ENCODE measurements around the gene PSMD2.

PSMD2 gene

DNA sequence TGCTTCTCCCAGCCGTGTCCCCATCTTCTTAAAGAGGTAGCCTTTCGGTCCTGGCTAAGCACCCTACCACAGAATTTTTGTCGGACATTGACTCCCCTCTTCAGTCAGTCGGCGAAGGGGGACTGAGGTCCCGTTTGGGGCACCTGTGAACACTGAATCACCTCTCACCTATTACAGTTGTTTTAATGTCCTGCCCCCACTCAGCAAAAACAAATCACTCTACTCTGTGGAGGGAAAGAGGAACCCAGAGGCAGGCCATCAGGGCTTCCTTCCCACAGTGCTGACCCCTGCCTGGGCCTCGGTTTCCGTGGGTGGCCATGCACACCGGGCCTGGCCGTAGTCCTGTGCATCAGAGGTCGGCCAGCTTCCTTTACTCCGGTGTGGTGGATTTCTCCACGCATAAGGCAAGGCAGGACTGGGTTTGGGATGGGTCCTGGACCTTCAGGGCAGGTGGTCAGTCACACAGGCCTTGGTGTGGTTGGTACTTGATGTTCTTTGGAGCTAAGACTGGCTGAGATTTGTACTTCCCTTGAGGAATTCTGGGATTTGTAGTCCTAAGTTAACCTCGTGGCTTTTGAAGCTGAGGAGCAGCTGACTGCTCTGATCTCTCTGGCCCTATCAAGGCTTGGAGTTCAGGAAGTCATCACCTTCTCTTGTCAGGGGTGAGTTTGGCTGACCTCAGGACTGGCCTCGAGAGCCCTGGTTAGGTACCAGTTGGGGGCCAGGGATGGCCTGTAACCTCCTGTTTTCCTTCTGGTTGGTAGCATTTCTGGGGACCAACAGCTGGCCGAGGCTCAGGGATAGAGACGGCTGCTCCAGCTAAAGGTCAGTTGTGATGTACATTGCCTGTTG, 37.7 kb downstream of the PSMD2 start:
- Histone ChIP-seq H3K4me3 (ENCODE audit: low read length) (peak overlapping the region; percentile 72), H3K9me2 (replicated peaks; ENCODE audit: control insufficient read depth, low read length) (no peaks in the 10 kb centered on the region), H3K27ac (ENCODE audit: low read depth, low read length) (no peak overlapping the region), H3K4me2 (ENCODE audit: low read length) (peak overlapping the region; percentile 79), H4K20me1 (ENCODE audit: control insufficient read depth, insufficient read depth, low read depth, low read length) (peaks cover 14% of the 10 kb centered on the region), H3K9me3 (ENCODE audit: control insufficient read depth, insufficient read depth, low read length) (no peaks in the 10 kb centered on the region), H3K79me2 (ENCODE audit: control insufficient read depth, low read length) (no peaks in the 10 kb centered on the region), H3K4me1 (ENCODE audit: control insufficient read depth, low read length) (peaks cover 22% of the 10 kb centered on the region), H3F3A (ENCODE audit: control insufficient read depth, insufficient read depth) (peaks cover 42% of the 10 kb centered on the region), H3K36me3 (ENCODE audit: control insufficient read depth, low read length) (peaks cover 39% of the 10 kb centered on the region), H3K27me3 (ENCODE audit: control insufficient read depth, low read length) (peaks cover 3% of the 10 kb centered on the region; the same call in 1 of the 2 replicates)
- TF ChIP-seq EZH2phosphoT487 (IDR thresholded peaks at IDR 0.05; ENCODE audit: borderline replicate concordance, low read length) = no peak

DNA sequence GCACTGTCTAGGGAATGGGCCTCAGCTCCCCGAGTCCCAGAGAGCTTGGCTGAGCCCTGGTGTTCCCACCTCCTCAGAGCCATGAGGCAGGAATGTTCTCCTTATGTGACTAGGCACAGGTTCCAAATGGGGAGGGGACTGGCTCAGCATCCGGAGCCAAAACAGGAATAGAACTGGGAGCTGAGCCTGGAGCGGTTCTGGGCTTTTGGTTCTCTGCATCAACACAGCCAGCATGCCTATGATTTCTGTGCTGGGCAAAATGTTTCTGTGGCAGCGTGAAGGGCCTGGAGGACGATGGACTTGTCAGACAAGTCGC, 38.3 kb downstream of the PSMD2 start, which contains the start of gene FAM131A:
Gene FAM131A, plus strand, starts transcription at position 202 of the 316 bp plus-strand sequence. Its CDS starts 31 bp downstream, at position 233.
- H3K79me2 ChIP-seq (ENCODE audit: control insufficient read depth, low read length) = no peaks in the 10 kb centered on the region
- no peaks in the 10 kb centered on the region for H3K9me2 ChIP-seq (replicated peaks; ENCODE audit: control insufficient read depth, low read length)
- peak within 1 kb of the TSS; percentile 72 for H3K4me3 ChIP-seq (ENCODE audit: low read length)
- H4K20me1 ChIP-seq (ENCODE audit: control insufficient read depth, insufficient read depth, low read depth, low read length) = peaks cover 13% of the 10 kb centered on the region
- peaks cover 36% of the 10 kb centered on the region for H3F3A ChIP-seq (ENCODE audit: control insufficient read depth, insufficient read depth)
- H3K27ac ChIP-seq (ENCODE audit: low read depth, low read length) = no peak within 1 kb of the TSS
- peaks cover 22% of the 10 kb centered on the region for H3K4me1 ChIP-seq (ENCODE audit: control insufficient read depth, low read length)
- TF ChIP-seq EZH2phosphoT487 (IDR thresholded peaks at IDR 0.05; ENCODE audit: borderline replicate concordance, low read length) = no peak
- TF ChIP-seq, protein P1, sequence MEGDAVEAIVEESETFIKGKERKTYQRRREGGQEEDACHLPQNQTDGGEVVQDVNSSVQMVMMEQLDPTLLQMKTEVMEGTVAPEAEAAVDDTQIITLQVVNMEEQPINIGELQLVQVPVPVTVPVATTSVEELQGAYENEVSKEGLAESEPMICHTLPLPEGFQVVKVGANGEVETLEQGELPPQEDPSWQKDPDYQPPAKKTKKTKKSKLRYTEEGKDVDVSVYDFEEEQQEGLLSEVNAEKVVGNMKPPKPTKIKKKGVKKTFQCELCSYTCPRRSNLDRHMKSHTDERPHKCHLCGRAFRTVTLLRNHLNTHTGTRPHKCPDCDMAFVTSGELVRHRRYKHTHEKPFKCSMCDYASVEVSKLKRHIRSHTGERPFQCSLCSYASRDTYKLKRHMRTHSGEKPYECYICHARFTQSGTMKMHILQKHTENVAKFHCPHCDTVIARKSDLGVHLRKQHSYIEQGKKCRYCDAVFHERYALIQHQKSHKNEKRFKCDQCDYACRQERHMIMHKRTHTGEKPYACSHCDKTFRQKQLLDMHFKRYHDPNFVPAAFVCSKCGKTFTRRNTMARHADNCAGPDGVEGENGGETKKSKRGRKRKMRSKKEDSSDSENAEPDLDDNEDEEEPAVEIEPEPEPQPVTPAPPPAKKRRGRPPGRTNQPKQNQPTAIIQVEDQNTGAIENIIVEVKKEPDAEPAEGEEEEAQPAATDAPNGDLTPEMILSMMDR (IDR thresholded peaks at IDR 0.05; ENCODE audit: low read depth, low read length, poor library complexity, severe bottlenecking) = no peak
- H3K4me2 ChIP-seq (ENCODE audit: low read length) = peak within 1 kb of the TSS; percentile 79
- peaks cover 33% of the 10 kb centered on the region for H3K36me3 ChIP-seq (ENCODE audit: control insufficient read depth, low read length)
- no peaks in the 10 kb centered on the region for H3K9me3 ChIP-seq (ENCODE audit: control insufficient read depth, insufficient read depth, low read length)
- peaks cover 3% of the 10 kb centered on the region; the same call in 1 of the 2 replicates for H3K27me3 ChIP-seq (ENCODE audit: control insufficient read depth, low read length)

DNA sequence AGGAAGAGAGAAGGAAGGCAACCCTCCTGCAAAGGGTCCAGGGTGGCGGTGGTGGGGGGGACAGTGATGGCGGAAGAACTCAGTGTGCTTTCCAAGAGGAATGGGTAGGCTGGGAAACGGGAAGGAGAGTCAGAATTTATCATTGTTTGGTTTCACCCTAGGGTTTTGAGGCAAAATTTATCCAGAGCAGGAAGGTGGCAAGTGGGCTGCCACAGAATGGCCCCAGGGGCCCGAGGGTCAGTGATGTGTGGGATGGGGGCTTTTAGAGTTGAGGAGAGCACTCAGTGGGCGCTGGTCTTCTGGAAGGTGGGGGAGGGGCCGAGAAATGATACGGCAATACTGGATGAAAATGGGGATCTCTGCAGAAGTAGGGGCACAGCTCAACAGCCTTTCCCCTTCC, 38.9 kb downstream of the PSMD2 start:
- H4K20me1 ChIP-seq (ENCODE audit: control insufficient read depth, insufficient read depth, low read depth, low read length) = peaks cover 11% of the 10 kb centered on the region
- H3F3A ChIP-seq (ENCODE audit: control insufficient read depth, insufficient read depth) = peaks cover 30% of the 10 kb centered on the region
- peak overlapping the region; percentile 33; the same call in 1 of the 2 replicates for H3K4me2 ChIP-seq (ENCODE audit: low read length)
- TF ChIP-seq, protein P1 (IDR thresholded peaks at IDR 0.05; ENCODE audit: low read depth, low read length, poor library complexity, severe bottlenecking) = no peak
- TF ChIP-seq EZH2phosphoT487 (IDR thresholded peaks at IDR 0.05; ENCODE audit: borderline replicate concordance, low read length) = no peak
- H3K36me3 ChIP-seq (ENCODE audit: control insufficient read depth, low read length) = peaks cover 27% of the 10 kb centered on the region
- no peak overlapping the region for H3K4me3 ChIP-seq (ENCODE audit: low read length)
- no peaks in the 10 kb centered on the region for H3K9me2 ChIP-seq (replicated peaks; ENCODE audit: control insufficient read depth, low read length)
- peaks cover 22% of the 10 kb centered on the region for H3K4me1 ChIP-seq (ENCODE audit: control insufficient read depth, low read length)
- no peaks in the 10 kb centered on the region for H3K79me2 ChIP-seq (ENCODE audit: control insufficient read depth, low read length)
- H3K9me3 ChIP-seq (ENCODE audit: control insufficient read depth, insufficient read depth, low read length) = no peaks in the 10 kb centered on the region
- peaks cover 3% of the 10 kb centered on the region; the same call in 1 of the 2 replicates for H3K27me3 ChIP-seq (ENCODE audit: control insufficient read depth, low read length)
- H3K27ac ChIP-seq (ENCODE audit: low read depth, low read length) = no peak overlapping the region

DNA sequence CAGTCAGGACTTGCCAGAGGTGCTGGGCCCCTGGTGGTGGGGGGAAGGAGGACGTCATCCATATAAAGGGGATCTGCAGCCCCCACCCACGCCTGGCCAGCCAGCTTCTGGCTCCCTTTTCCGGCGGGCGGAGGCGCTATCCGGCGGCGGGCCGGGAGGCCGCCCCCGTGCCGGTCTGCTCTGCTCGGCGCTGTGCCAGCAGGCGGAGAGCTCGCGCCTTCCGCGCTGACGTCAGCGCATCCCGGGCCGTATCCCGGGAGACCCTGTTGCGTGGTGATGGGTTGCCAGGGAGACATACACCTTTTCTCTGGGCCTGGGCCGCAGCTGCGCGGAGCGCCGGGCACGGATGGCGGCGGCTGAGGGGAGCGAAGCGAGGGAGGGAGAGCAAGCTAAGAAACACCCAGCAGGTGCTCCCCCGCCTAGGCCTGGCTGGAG, 39.5 kb downstream of the PSMD2 start:
- peaks cover 11% of the 10 kb centered on the region for H4K20me1 ChIP-seq (ENCODE audit: control insufficient read depth, insufficient read depth, low read depth, low read length)
- peaks cover 24% of the 10 kb centered on the region for H3F3A ChIP-seq (ENCODE audit: control insufficient read depth, insufficient read depth)
- H3K4me3 ChIP-seq (ENCODE audit: low read length) = peak overlapping the region; percentile 11; the same call in 1 of the 2 replicates
- H3K9me2 ChIP-seq (replicated peaks; ENCODE audit: control insufficient read depth, low read length) = no peaks in the 10 kb centered on the region
- peaks cover 22% of the 10 kb centered on the region for H3K4me1 ChIP-seq (ENCODE audit: control insufficient read depth, low read length)
- peaks cover 21% of the 10 kb centered on the region for H3K36me3 ChIP-seq (ENCODE audit: control insufficient read depth, low read length)
- peaks cover 3% of the 10 kb centered on the region; the same call in 1 of the 2 replicates for H3K27me3 ChIP-seq (ENCODE audit: control insufficient read depth, low read length)
- TF ChIP-seq, protein P1 (IDR thresholded peaks at IDR 0.05; ENCODE audit: low read depth, low read length, poor library complexity, severe bottlenecking) = no peak
- TF ChIP-seq EZH2phosphoT487 (IDR thresholded peaks at IDR 0.05; ENCODE audit: borderline replicate concordance, low read length) = no peak
- H3K79me2 ChIP-seq (ENCODE audit: control insufficient read depth, low read length) = no peaks in the 10 kb centered on the region
- H3K4me2 ChIP-seq (ENCODE audit: low read length) = peak overlapping the region; percentile 33
- no peaks in the 10 kb centered on the region for H3K9me3 ChIP-seq (ENCODE audit: control insufficient read depth, insufficient read depth, low read length)
- no peak overlapping the region for H3K27ac ChIP-seq (ENCODE audit: low read depth, low read length)
